Muscle of back (tissue), 13 donors: ENCODE data around the gene PABPC1L. TPM values are rescaled to one million over a fixed set of nuclear protein-coding genes. Genes with fewer than 3 reads are reported as not detected.
"Not testable (repeated sequence)": the region's sequence is repeated elsewhere in the genome, so short reads cannot be mapped to it uniquely, and the experiment has no call there.

ENCODE experiments used
- DNase-seq, 3 donors: peaks; one replicate each; pipeline versions ENCODE4 v3.0.0 to v3.0.0-alpha.2; 2013
- long read RNA-seq, 9 donors: transcript quantifications; one replicate each; lab custom pipeline, GENCODE V29; 2026
- polyA plus RNA-seq, 10 donors: library from polyadenylated mRNA; unstranded; fragments of 120-200 nt; gene quantifications; one replicate each; pipeline ENCODE4 v1.2.1, GENCODE V29; 2013; ENCODE audit not compliant: insufficient read length in 10 of 10

PABPC1L gene
- polyA plus RNA-seq, result 10 to 100 TPM in 7 of 10 donors, 1 to 10 TPM in 3; 7.4 to 31.8 (median 13.0) TPM
- long read RNA-seq, donor 1, partial matches to known transcripts, result 7 of 7 reads
- long read RNA-seq, donor 1, other reads (novel, unspliced or antisense), result 0 of 7 reads
- long read RNA-seq, donor 2, partial matches to known transcripts, result 0 of 2 reads
- long read RNA-seq, donor 2, other reads (novel, unspliced or antisense), result 0 of 2 reads
- long read RNA-seq, donor 3, result 0 reads
- long read RNA-seq, donor 4, partial matches to known transcripts, result 13 of 14 reads
- long read RNA-seq, donor 4, other reads (novel, unspliced or antisense), result 0 of 14 reads
- long read RNA-seq, donor 5, result 0 reads
- long read RNA-seq, donor 6, partial matches to known transcripts, result 0 of 2 reads
- long read RNA-seq, donor 6, other reads (novel, unspliced or antisense), result 0 of 2 reads
- long read RNA-seq, donor 7, partial matches to known transcripts, result 18 of 19 reads
- long read RNA-seq, donor 7, other reads (novel, unspliced or antisense), result 0 of 19 reads
- long read RNA-seq, donor 8, partial matches to known transcripts, result 13 of 14 reads
- long read RNA-seq, donor 8, other reads (novel, unspliced or antisense), result 0 of 14 reads
- long read RNA-seq, donor 9, result 0 reads

DNA sequence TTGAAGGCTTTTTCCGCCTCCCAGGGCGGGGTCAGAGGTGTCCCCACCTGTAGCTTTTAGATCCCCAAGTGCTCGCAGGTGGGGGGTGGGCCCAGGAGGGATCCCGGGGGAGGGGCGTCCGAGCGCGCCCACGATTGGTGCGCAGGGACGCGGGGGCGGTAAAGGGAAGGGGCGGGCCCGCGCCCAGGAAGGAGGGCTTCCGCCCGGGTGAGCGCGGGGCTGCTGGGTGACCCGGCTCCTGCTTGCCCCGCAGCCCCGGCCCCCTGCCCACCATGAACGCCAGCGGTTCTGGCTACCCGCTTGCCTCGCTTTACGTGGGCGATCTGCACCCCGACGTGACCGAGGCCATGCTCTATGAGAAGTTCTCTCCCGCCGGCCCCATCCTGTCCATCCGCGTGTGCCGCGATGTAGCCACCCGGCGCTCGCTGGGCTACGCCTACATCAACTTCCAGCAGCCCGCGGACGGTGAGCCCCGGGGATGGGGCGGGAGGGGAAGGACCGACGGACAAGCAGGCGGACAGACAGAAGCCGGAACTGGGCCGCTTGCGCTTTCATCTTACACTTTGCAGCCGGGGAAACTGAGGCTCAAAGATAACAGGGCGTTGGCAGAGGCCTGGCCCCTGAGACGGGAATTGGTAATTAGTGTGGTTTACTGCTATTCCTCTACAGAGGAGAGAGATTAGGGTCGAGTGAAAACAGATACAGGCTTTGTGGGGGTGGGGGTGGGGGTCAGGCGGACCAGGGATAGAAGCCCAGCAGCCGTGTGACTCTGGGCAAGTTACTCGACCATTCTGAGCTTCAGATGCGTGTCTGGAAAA lies at the start of gene PABPC1L:
TSS of gene PABPC1L (plus strand) at position 189 of the 818 bp plus-strand sequence. CDS start at position 273, 84 bp downstream.
- DNase-seq, result peak; percentile 22 to 79 (median 59)

DNA sequence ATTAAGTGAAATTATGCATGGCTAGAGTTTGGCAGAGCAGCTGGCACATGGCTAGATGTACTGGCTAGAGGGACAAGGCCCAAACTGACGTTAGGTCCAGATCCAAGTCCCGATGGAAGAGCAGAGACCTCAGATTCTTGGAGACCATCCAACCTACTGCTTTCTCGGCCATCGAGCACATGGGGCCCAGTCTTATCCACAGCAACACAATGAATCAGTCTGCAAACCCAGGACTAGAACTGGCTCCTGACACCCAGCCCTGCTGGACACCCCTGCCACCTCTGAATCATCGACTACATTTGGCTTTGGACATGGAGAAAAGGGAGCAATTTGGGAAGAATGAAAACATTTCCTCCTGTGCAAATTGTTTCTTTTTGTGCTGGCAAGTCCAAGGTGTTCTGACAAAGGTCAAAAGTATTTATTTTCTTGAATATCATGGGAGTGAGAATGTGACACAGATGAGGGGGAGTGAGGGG lies 48.3 kb upstream of the PABPC1L start:
- peak in 1 of 3 donors; percentile 22 for DNase-seq

DNA sequence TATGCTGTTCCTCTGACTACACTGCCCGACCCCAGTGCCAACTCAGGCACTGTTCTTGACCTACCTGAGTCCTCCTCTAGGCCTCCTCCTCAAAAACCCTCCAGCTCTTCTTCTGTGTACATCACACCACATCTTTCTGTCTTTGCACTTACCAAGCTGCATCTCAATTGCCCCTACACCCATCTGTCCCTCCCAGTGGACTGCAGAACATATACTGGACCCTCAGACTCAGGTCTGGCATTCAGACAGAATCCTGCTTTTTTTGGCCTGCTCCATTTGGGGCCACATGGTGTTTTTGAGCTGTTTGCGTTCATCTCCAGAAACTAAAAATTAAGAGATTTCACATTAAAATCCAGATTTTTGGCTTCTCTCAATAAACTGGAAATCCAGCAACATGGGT lies 47.6 kb upstream of the PABPC1L start:
- DNase-seq, result no peak

DNA sequence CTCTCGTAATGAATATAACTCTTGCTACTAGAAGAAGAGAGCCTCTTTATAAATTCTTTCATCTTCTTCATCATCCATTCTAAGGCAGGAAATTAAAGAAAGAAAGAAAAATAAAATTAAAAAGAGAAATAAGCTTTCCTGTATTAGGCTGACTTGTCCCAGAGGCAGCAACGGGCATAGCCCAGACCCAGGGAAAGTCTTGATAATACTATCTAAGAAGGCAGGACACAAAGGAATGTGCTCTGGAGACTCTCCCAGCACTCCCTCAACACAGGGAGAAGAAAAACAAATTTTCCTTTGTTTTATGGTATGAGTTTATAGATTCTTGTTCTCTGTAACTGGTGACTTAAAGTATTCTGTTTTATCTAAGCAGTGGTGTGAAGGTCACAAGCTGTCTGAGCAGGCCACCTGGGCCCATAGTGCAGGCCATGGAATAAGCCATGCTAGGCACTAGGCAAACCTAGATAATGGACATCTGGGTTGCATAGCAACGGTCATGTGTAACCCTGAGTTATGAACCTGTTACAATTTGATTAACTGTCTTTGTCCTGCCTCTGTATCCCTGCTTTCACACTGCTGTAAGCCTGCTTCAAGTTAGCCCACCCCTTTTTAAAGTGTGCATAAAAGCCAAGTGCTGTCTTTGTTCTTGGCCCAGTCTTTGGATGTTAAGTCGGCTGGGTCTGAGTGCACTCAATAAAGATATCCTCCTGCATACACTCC lies 46.3 kb upstream of the PABPC1L start:
- not testable (repeated sequence) for DNase-seq

DNA sequence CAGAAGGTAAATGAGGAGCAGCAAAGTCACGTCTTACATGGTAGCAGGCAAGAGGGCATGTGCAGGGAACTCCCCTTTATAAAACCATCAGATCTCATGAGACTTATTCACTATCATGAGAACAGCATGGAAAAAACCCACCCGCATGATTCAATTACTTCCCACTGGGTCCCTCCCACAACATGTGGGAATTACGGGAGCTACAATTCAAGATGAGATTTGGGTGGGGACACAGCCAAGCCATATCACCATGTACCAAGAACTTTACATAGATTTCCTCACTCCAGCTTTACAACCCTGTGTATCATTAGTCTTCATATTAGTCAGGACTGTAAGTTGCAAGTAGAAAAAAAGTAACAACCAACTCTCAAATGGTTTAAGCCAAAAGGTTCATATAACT lies 45.4 kb upstream of the PABPC1L start:
- not testable (repeated sequence) for DNase-seq

DNA sequence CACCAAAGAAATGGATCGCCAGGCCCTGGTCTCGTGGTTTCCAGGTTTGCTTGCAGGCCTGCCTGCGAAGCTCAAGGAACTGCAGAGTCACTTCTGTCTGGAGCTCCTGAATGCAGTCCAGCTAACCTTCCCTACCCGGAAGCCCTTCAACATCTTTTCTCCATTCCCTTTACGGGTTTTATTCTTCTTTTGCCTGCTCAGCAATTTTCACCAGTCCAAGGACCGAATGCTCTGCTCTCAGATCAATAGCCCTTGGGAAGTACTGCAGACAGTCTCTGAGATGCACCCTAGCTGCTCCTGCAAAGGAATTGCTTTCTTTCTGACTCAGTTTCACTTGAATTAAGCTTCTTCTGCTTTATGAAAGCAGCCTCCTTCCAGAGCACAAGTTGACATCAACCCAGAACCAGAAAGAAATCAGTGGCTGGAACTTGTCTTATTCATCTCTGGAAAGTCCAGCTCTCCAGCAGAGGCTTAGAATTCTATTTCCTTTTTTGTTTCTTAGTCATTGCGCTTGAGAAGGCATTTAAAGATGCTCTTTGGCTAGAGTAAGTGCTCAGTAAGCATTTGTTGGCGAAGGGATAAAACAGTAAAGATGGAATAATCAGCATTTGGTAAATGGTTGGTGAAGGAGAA lies 43.0 kb upstream of the PABPC1L start:
- no peak for DNase-seq

DNA sequence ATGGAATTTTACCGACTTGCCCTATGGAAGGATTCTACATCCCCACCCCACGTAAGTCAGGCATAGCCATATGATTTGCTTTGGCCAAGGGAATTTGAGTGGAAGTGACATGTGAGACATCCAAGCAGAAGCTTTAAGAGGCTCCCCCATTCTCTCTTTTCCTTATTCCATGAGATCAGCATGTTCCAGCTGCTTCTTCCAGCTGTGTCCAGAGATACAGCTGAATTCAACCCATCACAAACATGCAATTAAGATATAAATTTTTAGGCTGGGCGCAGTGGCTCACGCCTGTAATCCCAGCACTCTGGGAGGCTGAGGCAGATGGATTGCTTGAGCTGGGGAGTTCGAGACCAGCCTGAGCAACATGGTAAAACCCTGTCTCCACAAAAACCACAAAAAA lies 40.4 kb upstream of the PABPC1L start:
- no peak for DNase-seq

DNA sequence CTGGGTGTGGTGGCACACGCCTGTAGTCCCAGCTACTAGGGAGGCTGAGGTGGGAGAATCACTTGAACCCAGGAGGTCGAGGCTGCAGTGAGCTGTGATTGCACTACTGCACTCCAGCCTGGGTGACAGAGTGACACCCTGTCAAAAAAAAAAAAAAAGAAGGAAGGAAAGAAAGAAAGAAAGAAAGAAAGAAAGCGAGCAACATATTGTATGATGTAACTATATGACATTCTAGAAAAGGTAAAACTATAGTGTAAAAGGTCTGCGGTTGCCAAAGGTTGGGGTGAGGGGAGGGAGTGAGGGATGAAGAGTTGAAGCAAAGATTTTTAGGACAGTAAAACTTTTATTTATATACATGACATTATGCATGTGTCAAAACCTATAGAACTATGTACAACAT lies 27.5 kb upstream of the PABPC1L start:
- DNase-seq, result not testable (repeated sequence)

GRCh38 chr20:44883214-44883902 lies 26.5 kb upstream of the PABPC1L start:
- no peak for DNase-seq

DNA sequence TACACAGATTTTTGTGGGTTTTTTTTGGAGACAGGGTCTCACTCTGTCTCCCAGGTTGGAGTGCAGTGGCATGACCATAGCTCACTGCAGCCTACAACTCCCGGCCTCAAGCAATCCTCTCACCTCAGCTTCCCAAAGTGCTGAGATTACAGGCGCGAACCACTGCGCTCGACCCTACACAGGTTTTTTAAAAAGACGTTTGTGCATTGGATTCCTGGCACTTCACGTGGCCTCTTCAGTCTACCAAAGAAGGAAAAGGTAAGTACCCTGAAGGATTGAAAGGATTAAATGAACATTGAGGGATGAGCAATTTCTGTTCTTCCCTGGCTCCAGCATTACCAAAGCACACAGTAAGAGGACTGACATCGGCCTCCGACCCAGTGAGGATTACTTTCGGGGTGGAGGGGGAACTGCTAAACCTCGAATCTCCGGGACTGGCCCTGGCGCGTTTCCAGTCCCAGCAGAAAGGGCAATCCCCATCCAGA lies 24.9 kb upstream of the PABPC1L start:
- DNase-seq, result no peak

GRCh38 chr20:44885392-44886265 lies 24.2 kb upstream of the PABPC1L start, which contains the start of gene YWHAB:
TSS of gene YWHAB (plus strand) at chr20:44885705. CDS start at chr20:44901534, 15,829 bp downstream.
- DNase-seq, result peak; percentile 99

GRCh38 chr20:44886266-44886651 lies 23.6 kb upstream of the PABPC1L start:
- DNase-seq, result no peak

GRCh38 chr20:44886828-44887227 lies 23.0 kb upstream of the PABPC1L start:
- DNase-seq, result peak in 1 of 3 donors; percentile 10

DNA sequence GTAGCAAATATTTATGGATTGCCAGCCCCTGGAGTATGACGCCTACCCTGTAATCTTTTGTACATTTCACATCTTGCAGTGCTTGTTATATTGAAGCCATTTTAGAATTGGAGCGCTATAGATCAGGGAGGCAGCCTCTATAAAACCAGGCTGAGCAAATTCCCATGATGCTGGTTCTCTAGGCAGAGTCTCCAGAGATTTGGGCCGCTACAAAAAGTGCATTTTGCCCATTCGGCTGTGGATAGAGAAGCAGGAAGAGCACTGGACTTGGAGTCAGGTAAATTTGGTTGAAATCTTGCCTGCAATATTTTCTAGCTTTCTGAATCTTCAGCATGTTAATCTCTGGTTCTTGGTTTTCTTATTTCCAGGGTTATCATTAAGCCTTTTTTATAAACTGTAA lies 22.4 kb upstream of the PABPC1L start:
- DNase-seq, result no peak

- no peak for DNase-seq
These were observed 21.4 kb upstream of the PABPC1L start for GRCh38 chr20:44888226-44889103.

DNA sequence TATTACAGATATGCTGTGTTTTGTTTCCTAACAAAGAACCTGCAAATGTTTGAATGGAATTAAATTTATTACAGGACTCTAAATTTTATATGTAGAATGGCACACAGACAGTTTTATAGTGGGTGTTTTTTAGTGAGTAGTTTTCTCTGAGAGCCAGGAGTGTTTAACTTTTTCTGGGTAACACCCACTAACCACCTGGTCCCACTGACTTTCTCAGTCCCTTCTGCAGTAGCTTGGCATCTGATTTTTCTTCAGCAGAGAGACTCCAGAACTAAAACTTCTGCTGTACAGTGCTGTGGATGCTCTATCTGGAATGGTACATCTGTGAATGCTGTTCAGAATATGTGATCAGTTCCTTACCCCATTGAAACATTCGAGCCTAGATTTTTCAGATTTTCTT lies 18.0 kb upstream of the PABPC1L start:
- no peak for DNase-seq

GRCh38 chr20:44894959-44895358 lies 14.9 kb upstream of the PABPC1L start:
- no peak for DNase-seq

- DNase-seq, result peak in 1 of 3 donors; percentile 8
These were observed 13.3 kb upstream of the PABPC1L start for GRCh38 chr20:44896583-44896982.
